ENCODE data around the gene ST8SIA2.

ST8SIA2 gene

DNA sequence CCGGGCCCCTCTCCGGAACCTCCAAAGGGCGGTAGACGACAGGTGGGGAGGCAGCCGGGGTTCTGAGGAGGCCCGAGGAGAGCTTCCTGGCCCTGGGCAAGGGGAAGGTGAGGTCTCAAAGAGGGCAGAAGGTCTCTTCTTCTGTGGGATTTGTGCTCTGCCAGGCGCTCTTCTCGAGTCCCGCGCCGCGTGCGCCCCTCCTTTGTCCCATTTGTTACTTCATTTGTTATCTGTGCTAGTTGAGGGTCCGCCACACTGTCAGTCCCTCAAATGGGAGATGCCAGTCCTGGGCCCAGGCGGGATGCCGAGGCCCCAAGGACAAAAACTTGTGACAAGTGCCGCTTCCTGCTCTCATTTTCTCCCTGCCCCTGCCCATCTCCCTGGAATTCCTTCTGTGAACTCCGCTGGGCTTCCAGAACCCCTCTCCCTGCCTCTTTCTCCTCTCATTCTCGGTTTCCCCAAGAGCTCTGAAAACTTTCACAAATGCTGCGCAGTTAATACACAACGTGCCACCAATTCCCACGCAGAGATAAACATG is 1.5 kb downstream of the ST8SIA2 start:
- FAIRE-seq (no peak), DNase-seq (ENCODE audit: insufficient read length, low spot score) (no peak)

DNA sequence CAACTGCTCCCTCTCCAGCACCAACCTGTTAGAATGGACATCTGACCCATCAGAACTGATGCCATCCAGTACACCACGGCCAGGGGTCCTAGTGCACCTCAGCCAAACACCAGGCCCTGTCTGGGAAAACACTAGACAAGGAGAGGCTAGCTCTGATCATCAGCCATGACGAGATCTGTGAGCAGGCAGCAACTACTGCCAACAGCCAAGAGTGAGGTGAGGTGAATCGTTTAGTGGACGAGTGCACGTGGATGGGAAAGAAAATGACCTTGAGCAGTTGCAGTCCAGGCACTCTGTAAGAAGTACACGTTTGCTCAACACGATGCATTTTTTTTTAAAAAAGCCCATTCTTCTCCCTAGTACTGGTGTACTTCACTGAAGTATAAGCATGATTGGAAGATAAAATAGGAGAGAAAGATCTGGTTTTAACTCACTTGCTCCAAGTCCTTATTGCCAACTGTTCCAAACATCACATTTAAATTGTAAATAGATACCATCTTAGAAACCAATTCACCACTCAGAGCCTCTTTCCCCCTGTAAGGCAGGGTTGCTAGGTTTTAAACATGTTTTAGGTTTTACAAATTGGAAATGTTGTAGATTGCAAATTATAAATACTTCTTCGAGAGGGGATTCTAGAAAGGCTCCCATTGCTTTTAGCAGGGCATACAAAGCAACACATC is 5.7 kb downstream of the ST8SIA2 start:
- no peak for FAIRE-seq
- DNase-seq (ENCODE audit: insufficient read length, low spot score) = no peak

DNA sequence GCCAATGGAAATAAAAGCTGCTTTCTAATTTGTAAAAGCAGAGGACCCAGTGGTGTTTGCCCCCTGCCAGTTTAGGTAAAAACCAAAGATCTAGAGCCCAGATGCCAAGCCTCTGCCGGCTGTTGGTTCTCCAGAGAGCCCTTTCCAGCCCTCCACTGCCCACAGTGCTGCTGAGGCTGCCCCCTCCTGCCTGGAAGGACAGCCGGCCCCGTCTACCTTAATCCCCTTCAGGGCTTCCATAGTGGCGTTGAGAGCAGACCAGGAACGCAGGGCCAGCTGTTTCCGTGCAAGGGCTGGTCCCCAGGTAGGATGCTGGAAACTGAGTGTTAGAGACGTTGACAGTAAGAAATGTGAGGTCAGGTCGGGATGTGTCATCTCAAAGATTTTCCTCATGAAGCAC is 6.9 kb downstream of the ST8SIA2 start:
- FAIRE-seq (no peak), DNase-seq (ENCODE audit: insufficient read length, low spot score) (no peak)

DNA sequence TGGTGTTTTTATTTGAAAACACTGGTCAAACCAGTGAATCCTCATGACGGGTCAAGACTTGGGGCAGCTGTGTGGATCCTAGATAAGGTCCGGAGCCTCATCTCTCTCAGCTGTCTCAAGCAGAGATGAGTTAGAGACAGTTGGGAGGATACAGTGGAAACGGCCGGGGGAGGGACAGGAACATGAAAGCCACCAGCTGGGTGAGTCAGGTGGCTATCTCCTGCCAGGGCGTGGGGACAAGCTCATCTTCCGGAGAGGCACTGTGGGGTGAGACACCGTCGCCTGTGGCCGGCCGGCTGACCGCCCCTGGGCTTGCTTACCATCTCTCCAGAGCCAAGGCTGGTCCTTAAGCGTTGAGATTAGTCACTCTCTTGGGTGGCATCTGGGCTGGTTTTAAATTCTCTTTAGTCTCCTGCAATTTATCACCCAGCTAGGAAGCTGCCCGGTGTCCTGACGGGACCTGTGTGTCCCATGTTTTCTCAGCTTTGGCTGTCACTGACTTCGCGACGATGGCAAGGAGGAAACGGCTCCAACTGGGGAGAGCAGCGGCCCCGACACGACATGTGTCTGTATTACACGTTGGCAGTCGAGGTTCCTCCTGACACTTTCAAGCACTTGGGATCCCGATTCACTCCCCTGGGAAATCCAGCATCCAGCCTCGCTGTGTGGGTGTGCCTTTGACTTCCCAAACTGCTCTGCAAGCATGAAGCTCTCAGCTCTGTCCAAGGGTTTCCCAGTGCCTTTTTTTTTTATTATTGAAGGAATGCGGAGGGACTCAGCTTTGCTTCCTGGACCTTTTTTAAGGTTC is 7.5 kb downstream of the ST8SIA2 start:
- FAIRE-seq (no peak), DNase-seq (ENCODE audit: insufficient read length, low spot score) (no peak)

DNA sequence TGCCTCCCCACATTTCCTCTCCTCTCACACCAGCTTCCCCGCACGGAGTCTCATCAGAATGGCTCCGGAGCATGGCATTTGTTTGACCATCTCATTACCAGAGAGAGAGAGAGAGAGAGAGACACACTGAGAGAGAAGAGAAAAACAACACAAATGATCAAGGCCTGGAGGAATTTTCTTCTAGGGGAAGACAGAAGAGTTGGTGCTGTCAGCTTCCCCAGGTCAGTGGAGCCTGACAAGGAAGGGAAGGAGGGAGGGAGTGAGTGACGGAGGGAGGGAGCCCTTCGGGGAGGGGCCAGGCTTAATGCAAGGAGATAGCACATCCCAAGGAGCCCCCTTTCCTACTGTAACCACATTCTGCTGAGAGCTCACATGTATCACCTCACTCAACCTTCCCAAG is 9.1 kb downstream of the ST8SIA2 start:
- DNase-seq (ENCODE audit: insufficient read length, low spot score) (no peak), FAIRE-seq (no peak)

DNA sequence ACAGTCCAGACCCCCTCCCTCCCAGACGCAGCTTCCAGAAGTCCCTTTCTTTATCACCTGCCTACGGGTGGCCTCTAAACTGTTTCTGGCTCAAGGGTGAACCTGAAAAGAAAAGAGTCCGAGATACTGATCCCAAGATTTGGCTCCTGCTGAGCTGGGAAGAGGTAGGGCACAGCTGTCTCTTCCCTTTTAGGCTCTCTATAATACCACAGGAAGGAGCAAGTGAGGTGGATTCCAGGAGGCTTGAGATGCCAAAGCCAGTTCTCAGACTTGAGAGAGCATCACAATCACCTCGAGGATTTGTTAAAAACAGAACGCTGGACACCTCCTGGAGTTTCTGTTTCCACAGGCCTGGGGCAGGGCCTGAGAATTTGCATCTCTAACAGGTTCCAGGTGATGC is 12.3 kb downstream of the ST8SIA2 start:
- no peak for DNase-seq (ENCODE audit: insufficient read length, low spot score)
- FAIRE-seq = no peak

DNA sequence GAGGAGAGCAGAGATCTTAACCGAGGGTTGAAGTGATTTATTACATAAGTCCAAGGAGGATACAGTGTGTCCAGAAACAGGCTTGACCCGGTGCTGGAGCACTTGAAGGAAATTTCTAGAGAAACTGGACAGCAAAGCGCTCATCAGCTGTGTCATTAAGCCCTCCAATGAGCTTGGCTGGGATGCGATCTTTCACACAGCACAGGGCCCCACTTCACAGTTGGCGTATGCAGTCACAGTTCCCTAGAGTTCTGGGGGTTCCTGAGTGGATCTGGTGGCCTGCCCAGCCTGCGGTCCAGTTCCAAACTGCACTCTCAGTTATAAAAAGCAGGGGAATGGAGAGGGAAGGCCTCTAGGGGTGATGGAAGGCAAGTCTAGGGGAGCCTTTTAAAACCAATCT is 13.6 kb downstream of the ST8SIA2 start:
- FAIRE-seq (no peak), DNase-seq (ENCODE audit: insufficient read length, low spot score) (no peak)

DNA sequence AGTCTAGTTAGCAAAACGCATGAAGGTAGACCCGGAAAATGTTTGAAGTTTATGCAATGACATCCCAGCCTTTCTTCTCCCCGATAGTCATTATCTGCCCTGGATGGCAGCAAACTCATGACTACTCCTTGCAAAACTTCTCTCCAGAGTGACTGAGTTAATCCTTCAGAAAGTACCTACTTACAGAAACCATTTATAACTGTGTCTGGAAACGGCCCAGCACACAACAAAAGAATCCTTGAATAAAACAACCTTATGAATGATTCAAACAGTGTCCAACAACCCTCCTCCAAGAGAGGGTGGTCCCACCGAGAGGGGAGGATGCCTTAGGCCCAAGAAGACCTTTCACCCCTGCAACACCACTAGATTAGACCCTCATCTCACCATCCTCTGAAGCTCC is 14.2 kb downstream of the ST8SIA2 start:
- DNase-seq (ENCODE audit: insufficient read length, low spot score) = no peak
- FAIRE-seq = no peak

DNA sequence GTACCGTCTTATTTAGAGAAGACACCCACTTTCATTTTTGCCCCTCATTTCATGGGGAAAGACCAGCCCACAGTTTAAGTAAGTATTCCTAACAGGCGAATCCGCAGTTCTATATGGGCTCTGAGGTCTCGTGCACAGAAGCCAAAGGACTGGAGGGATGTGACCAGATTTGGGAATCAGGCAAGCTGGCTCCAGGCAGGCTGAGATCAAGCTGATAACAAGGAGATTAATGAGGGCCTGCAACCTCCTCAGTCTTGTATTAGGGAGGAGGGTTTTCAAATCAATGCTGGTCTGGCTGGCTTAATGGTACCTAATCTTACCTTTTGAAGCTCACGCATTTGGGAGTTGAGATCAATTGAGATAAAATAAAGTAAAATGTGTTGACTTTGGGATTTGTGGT is 15.3 kb downstream of the ST8SIA2 start:
- FAIRE-seq = no peak
- no peak for DNase-seq (ENCODE audit: insufficient read length, low spot score)

DNA sequence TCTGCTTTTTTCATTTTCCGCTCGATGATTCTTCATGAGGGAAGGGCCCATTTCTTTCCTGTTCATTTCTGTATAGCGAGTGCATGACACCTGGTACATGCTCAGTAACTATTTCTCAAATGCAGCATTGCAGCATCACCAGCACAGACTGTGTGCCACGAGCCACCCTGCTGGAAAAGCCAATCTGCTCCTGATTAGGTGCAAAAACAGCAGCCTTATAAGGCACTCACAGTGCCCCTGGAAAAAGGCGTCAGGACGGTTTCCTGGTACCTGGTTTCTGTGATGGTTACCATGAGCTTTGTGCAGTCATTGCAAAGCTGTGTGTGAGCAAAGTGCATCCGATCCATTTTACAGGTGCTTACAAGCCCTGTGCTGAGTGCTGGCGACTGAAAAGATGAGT is 15.8 kb downstream of the ST8SIA2 start:
- no peak for FAIRE-seq

DNA sequence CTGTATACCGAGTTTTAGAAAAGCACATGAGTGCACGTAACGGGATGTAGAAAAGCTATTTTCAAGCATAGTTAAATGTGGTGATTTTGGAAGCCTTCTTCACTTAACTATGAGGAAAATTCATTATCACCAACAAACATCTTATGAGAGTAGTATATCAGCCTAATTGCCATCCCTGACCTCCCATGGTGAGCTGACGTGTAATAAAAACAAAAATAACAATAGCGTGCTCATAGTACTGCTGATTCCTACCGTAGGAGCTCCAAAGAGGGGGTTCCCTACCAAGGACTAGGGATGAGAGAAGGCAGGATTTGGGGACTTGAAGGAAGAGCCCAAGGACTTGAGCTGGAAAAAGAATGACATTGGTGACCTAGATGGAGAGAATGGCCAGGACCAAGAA is 16.9 kb downstream of the ST8SIA2 start:
- DNase-seq (ENCODE audit: insufficient read length, low spot score) = no peak
- FAIRE-seq = no peak

More for the DNA sequence above, 15.8 kb downstream of the ST8SIA2 start:
- DNase-seq (ENCODE audit: insufficient read length, low spot score) = no peak

DNA sequence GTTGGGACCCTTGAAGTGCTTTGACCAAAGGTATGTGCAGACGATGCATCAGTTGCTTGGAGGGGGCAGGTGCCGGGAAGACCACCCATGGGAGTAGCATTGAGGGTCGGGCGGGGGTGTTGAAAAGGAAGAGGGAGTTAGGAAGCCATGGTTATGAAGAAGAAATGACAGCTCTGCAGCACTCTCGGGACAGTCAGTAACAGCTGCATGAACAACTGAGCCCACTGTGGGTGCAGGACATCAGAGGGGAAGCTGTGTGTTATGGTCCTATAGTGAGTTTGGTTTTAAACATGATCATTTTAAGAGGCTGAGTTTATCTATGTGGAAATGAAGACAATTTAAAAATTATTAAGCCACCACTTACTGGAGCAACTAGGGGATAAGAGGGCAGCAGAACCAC is 17.6 kb downstream of the ST8SIA2 start:
- FAIRE-seq (no peak), DNase-seq (ENCODE audit: insufficient read length, low spot score) (no peak)

DNA sequence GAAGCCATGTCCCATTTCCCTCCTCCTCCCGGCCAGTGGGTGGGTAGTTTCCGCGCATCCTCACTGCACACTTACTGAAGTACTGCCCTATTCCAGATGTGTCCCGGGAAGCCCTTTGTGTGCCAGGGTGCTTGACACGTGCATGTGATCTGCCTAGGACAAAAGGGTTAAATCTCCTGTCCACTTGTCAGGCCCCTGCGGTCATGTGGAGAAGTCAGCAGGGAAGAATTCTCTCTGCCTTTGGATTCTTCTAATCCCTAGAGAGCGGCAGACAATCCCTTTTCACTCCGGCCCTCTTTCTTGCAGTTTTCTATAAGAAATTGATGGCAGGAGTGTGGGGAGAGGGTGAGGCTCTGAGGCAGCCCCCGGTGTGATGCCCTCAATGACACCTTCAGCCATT is 19.8 kb downstream of the ST8SIA2 start:
- no peak for FAIRE-seq
- no peak for DNase-seq (ENCODE audit: insufficient read length, low spot score)

DNA sequence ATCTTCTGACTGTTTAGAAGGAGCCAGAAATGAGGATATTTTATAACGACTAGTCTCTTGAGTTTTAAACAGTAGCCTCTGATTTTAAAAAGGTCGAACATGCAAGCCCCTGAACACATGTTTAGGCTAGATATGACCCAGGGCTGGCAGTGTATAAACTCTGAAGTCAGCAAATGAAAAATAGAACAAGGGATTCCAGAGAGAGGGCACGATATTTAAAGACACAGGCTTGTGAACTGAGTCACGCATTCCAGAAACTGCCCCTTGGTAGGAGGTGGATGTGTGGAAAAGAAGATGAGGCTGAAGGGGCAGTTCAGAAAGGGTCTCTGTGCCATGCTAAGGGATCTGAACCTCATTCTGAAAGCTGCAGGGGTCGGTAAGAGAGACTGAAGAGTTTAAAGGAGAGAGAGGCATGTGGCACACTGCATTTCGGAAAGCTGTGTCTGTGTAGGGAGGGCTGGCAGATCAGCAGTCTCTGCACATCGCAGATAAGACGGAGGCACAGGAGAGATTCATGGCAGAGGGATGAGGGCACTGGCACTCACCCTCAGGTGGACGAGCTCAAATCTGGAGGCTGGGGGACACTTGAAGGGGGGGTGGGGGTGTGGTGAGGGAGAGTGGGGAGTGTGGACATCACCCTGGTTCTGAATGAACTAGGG is 22.1 kb downstream of the ST8SIA2 start:
- DNase-seq (ENCODE audit: insufficient read length, low spot score) (no peak), FAIRE-seq (no peak)

DNA sequence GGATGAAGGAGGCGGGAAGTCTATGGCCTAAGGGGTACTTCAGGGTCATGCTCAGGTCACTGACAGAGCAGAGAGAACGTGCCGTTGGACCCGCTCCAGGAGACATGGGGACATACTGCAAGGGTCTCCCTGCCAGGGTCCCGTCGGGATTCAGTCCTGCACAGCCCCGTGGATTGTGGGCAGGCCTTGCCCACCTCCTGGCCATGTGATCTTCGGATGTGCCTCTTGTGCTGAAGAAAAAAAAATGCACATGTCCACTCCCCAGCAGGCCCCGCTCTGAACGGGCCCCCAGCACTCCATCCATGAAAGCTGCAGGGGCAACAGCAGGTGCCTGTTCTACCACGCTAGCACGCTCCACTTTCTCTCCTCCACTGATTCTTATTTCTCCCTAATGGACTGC is 22.9 kb downstream of the ST8SIA2 start:
- no peak for FAIRE-seq
- DNase-seq (ENCODE audit: insufficient read length, low spot score) = no peak

DNA sequence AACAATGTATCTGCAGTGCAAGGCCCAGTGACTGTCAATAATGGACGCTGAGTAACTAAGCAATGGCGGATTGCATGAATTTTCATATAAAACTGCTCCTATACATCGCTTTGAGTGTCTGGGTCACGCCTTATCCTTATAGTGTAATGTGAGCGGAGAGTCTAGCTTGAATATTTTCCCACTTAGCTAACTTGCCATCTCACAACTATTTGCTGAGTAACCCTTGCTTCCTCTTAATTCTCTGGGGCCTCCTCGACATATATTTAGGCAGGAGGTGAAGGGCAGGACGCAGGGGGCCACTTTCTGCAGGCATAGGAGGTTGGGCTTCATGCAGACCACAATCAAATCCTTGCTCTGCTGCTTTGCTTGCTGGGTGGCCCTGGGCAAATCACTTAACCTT is 24.0 kb downstream of the ST8SIA2 start:
- DNase-seq (ENCODE audit: insufficient read length, low spot score) = no peak
- no peak for FAIRE-seq

DNA sequence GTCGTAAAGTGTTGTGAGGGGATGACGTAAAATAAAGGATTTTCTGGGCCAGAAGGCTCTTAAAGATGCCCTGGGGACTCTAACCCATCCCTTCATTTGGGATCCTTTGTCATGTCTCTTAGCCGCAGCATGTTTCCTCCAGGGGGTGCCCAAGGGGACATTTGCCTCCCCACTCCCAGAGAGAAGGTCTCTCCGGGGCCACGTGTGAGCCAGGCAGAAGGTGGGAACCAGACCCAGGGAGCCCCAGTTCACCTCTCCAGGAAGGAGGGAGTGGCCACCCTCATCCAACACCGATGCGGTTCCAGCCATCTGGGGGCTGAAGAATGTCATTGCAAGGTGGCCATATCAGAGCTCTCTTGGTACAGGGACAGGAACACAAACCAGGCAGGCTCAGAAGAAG is 25.2 kb downstream of the ST8SIA2 start:
- no peak for DNase-seq (ENCODE audit: insufficient read length, low spot score)
- no peak for FAIRE-seq

DNA sequence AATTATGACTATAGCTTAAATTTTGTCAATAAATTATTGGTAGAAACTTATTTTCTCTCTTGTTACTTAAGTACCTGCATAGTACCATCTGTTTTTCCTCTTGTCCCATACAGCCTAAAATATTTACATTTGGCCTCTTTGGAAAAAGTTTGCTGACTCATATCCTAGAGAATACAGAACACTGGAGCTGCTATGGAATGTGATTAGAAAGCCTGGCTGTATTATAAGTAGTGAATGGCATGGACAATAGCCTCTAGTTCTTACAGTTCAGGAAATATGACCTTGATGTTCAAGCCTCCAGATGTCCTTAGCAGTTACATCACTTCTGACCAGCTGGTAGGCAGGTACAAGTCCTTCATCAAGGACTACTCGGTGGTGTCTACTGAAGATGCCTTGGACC is 28.3 kb downstream of the ST8SIA2 start:
- no peak for FAIRE-seq

DNA sequence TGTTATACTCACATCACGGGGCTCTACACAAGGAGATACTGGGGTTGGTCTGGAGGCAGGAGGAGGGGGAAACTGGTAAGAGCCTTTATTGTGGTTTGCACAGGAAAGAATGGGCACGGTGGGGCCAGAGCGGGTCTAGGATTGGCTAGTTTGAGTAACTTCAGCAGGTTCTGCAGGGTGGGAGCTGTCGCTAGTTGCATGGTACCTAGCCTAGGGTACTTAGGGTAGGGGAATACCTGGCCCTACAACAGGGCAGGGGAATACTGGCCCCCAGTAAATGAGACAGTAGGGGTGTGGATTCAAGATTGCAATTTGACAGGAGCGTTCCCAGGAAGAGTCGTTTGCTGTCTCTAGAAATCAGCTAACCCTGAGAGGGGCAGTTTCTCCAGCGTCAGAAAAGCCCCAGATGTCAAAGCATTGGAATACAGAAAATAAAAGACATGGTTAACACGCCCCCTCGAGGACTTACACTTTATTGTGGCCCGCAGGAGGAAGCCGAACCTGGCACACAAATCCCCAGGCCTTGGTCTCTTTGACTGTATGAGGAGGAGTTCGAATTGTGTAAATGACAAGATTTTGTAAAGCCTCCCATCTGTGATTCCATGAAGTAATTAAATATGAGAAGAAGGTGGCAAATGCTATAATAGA is 32.0 kb downstream of the ST8SIA2 start:
- DNase-seq (ENCODE audit: insufficient read length, low spot score) (no peak), FAIRE-seq (no peak)

More for the DNA sequence above, 28.3 kb downstream of the ST8SIA2 start:
- DNase-seq (ENCODE audit: insufficient read length, low spot score) = no peak

DNA sequence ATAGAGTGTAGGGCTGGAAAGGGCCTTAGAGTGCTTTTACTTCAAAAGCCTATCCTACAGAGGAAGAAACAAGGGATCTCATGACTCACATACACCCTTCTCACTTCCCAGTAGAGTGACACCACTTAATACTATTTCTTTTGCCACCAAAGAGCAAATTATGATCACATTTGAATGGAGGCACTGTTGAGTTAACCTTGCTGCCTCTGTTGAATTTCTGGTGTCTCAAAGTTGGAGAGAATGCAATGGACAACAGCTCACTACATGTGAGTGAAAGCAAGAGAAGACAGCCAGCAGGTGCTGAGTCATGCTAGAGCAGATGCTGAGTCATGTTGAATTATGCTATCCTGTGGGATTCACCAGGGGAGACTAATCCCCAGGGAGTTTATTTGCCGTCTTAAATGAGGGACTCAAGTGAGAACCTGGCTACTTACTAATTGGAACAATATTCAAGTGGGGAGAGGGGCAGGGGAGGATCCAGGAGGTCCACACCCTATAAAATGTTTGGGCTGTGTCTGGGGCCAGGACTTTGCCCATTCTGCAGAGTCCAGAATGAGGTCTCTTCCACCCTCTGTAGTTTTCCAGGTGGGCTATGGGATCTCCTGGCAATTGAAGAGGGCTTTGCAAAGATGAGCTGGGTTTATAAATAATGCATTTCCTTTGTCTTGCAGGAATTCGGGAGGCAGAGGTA is 35.8 kb downstream of the ST8SIA2 start:
- FAIRE-seq (no peak), DNase-seq (ENCODE audit: insufficient read length, low spot score) (no peak)

DNA sequence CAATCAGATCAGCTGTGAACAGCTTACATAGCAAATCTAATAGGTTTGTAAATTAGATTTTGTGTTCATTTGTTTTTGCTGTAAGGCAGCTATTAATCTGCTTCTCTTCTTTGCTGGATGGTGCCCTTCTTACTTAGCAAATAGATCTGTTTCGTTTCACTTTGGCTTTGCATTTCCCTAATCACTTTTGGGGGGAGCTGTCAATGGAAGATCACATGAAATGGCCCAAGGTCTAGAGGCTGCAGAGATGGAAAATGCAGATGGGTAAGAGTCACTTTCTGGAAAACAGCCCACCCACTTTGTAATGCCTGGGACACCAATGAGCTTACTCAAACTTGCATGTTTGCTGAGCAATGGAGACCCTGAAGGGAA is 36.4 kb downstream of the ST8SIA2 start:
- no peak for FAIRE-seq
- DNase-seq (ENCODE audit: insufficient read length, low spot score) = no peak
